Keratinocyte (primary cell): ENCODE results near the gene SAMM50. TPM values are rescaled to one million over a fixed set of nuclear protein-coding genes. Genes with fewer than 3 reads are reported as not detected.

Experiments
- DNase-seq: peaks from one replicate; pipeline ENCODE4 v3.0.0-alpha.2; 2011; ENCODE audit warnings: low read depth, missing footprints, low spot score
- FAIRE-seq: peaks from 2 replicates; lab custom pipeline; 2011; peaks lifted over from hg19 to GRCh38; lab: Jason Lieb, UNC
- H2AFZ ChIP-seq: 2 replicates; pipeline ENCODE4 v1.6.0; 2012; ENCODE audit warnings: low read length, control low read depth, inconsistent platforms; ENCODE audit not compliant: control insufficient read depth
- H3K27ac ChIP-seq: 2 replicates; pipeline ENCODE4 v1.5.1; 2011; ENCODE audit warnings: low read length; ENCODE audit not compliant: control insufficient read depth, insufficient read depth
- H3K27me3 ChIP-seq: 3 replicates; pipeline ENCODE4 v1.6.0; 2011; ENCODE audit warnings: low read length; ENCODE audit not compliant: control insufficient read depth, insufficient read depth; ENCODE audit errors: extremely low read depth
- H3K36me3 ChIP-seq, 2 experiments: 2 replicates in 1 of 2; 3 replicates in 1 of 2; pipeline ENCODE4 v1.5.1; 2011; ENCODE audit warnings: low read length in 2 of 2, mild to moderate bottlenecking in 1 of 2; ENCODE audit not compliant: control insufficient read depth in 2 of 2, insufficient read depth in 2 of 2; ENCODE audit errors: extremely low read depth in 1 of 2
- H3K4me1 ChIP-seq: 3 replicates; pipeline ENCODE4 v1.5.1; 2011; ENCODE audit warnings: low read length; ENCODE audit not compliant: control insufficient read depth, insufficient read depth; ENCODE audit errors: extremely low read depth
- H3K4me2 ChIP-seq: 3 replicates; pipeline ENCODE4 v1.6.0; 2011; ENCODE audit warnings: low read depth, low read length; ENCODE audit not compliant: control insufficient read depth, insufficient read depth; ENCODE audit errors: extremely low read depth
- H3K4me3 ChIP-seq, 3 experiments: fragments of 200-600 bp in 1 of 3; sonication (generic) in 1 of 3; 2 replicates in 2 of 3; 3 replicates in 1 of 3; pipeline ENCODE4 v1.5.1; 2011 to 2016; ENCODE audit warnings: low read length in 3 of 3, mild to moderate bottlenecking in 3 of 3, control low read depth in 2 of 3, inconsistent platforms in 1 of 3, low read depth in 1 of 3, mixed read lengths in 1 of 3, mixed run types in 1 of 3, moderate library complexity in 1 of 3; ENCODE audit not compliant: control insufficient read depth in 2 of 3, insufficient read depth in 2 of 3; ENCODE audit errors: extremely low read depth in 1 of 3
- H3K79me2 ChIP-seq: 2 replicates; pipeline ENCODE4 v1.6.0; 2012; ENCODE audit warnings: low read length; ENCODE audit not compliant: control insufficient read depth, insufficient read depth
- H3K9ac ChIP-seq: 3 replicates; pipeline ENCODE4 v1.6.0; 2011; ENCODE audit warnings: low read length; ENCODE audit not compliant: control insufficient read depth, insufficient read depth; ENCODE audit errors: extremely low read depth
- H3K9me1 ChIP-seq: 3 replicates; pipeline ENCODE4 v1.6.0; 2011; ENCODE audit warnings: low read length; ENCODE audit not compliant: control insufficient read depth, insufficient read depth; ENCODE audit errors: extremely low read depth
- H3K9me3 ChIP-seq: 2 replicates; pipeline ENCODE4 v1.5.1; 2012; ENCODE audit warnings: low read depth, low read length; ENCODE audit not compliant: control insufficient read depth
- H4K20me1 ChIP-seq: 3 replicates; pipeline ENCODE4 v1.6.0; 2011; ENCODE audit warnings: low read length; ENCODE audit not compliant: control insufficient read depth, insufficient read depth; ENCODE audit errors: extremely low read depth
- CTCF ChIP-seq, 3 experiments: IDR thresholded peaks in 1 of 3; conservative IDR thresholded peaks in 1 of 3; optimal IDR thresholded peaks in 1 of 3; 2 replicates in 2 of 3; 3 replicates in 1 of 3; pipeline versions ENCODE3 to v1.5.1; 2011; ENCODE audit warnings: low read length in 3 of 3, mild to moderate bottlenecking in 3 of 3, moderate library complexity in 2 of 3, control low read depth in 1 of 3, inconsistent platforms in 1 of 3; ENCODE audit not compliant: insufficient read depth in 2 of 3; ENCODE audit errors: extremely low read depth in 1 of 3
- EZH2 ChIP-seq: IDR thresholded peaks from one replicate; pipeline ENCODE4 v1.6.1; 2012; ENCODE audit warnings: inconsistent platforms, mild to moderate bottlenecking, low read length, moderate library complexity
- dilution Hi-C: fragments of 300-500 bp; cut with MboI; formaldehyde crosslinking; loops from one replicate; pipeline ENCODE4 v1.7.0; 2020; ENCODE audit warnings: low sequenced_read_pairs; ENCODE audit not compliant: extremely low pct_ligation_motif_present
- polyA plus RNA-seq, 5 experiments: library from polyadenylated mRNA; depleted of rRNA in 3 of 5; stranded (reverse) in 3 of 5; stranded (forward) in 1 of 5; unstranded in 1 of 5; fragments of >200 nt; gene quantifications; 1 replicate in 1 of 5; 2 replicates in 3 of 5; 3 replicates in 1 of 5; pipeline versions ENCODE4 v1.2.1 to v1.2.3, GENCODE V29; 2011 to 2012; ENCODE audit warnings: missing spikeins in 2 of 5, low read depth in 1 of 5, low replicate concordance in 1 of 5

Gene SAMM50
- polyA plus RNA-seq, 1 donor (not counting 4 experiments of a cell fraction or from before 2014, with no cell fraction given), result 54.6 TPM

GRCh38 chr22:43946384-43946667 lies 8.9 kb upstream of the SAMM50 start:
- H3K27ac ChIP-seq, result no peak overlapping the region
- no peaks in the 10 kb centered on the region for H3K9me3 ChIP-seq
- peaks cover 18% of the 10 kb centered on the region for H3K4me1 ChIP-seq
- H2AFZ ChIP-seq, result no peak overlapping the region
- H3K27me3 ChIP-seq, result no peaks in the 10 kb centered on the region
- H3K36me3 ChIP-seq, result peaks cover 7 to 31% of the 10 kb centered on the region in 2 experiments
- H4K20me1 ChIP-seq, result peaks cover 3% of the 10 kb centered on the region
- H3K9me1 ChIP-seq, result peaks cover 3% of the 10 kb centered on the region
- H3K4me2 ChIP-seq, result no peak overlapping the region
- no peak for FAIRE-seq
- DNase-seq, result no peak
- H3K79me2 ChIP-seq, result no peaks in the 10 kb centered on the region
- H3K9ac ChIP-seq, result no peak overlapping the region
- dilution Hi-C loops, result no loop called here
- no peak for TF ChIP-seq EZH2
- no peak for TF ChIP-seq CTCF (optimal IDR thresholded peaks at IDR 0.05 in 1 of 3, IDR thresholded peaks at IDR 0.05 in 1 of 3, conservative IDR thresholded peaks at IDR 0.05 in 1 of 3; ENCODE audit: extremely low read depth in 1 of 3, insufficient read depth in 2 of 3, low read length in 3 of 3)
- H3K4me3 ChIP-seq, result no peak overlapping the region

- FAIRE-seq, result no peak
- no peak for DNase-seq
- peaks cover 0 to 20% of the 10 kb centered on the region in 2 experiments for H3K36me3 ChIP-seq
Observed at GRCh38 chr22:43948836-43949406, 6.3 kb upstream of the SAMM50 start.

More at GRCh38 chr22:43948836-43949406, 6.3 kb upstream of the SAMM50 start:
- Histone ChIP-seq H3K9me1 (peaks cover 3% of the 10 kb centered on the region), H4K20me1 (peaks cover 3% of the 10 kb centered on the region), H3K79me2 (no peaks in the 10 kb centered on the region), H3K4me3 (no peak overlapping the region), H3K4me2 (no peak overlapping the region), H3K4me1 (peaks cover 20% of the 10 kb centered on the region), H2AFZ (no peak overlapping the region), H3K27ac (no peak overlapping the region), H3K9me3 (no peaks in the 10 kb centered on the region), H3K9ac (no peak overlapping the region), H3K27me3 (no peaks in the 10 kb centered on the region)
- dilution Hi-C loops, result no loop called here
- no peak for TF ChIP-seq EZH2
- no peak for TF ChIP-seq CTCF (optimal IDR thresholded peaks at IDR 0.05 in 1 of 3, IDR thresholded peaks at IDR 0.05 in 1 of 3, conservative IDR thresholded peaks at IDR 0.05 in 1 of 3; ENCODE audit: extremely low read depth in 1 of 3, insufficient read depth in 2 of 3, low read length in 3 of 3)
